Mucosa of stomach (tissue), 1 donor: ENCODE data around the gene SSBP4.

Experiments
- H3K27me3 ChIP-seq: one replicate; pipeline ENCODE4 v1.7.0; 2013; ENCODE audit warnings: mild to moderate bottlenecking, low read length; ENCODE audit not compliant: control insufficient read depth, insufficient read depth
- H3K36me3 ChIP-seq: one replicate; pipeline ENCODE4 v1.7.0; 2013; ENCODE audit warnings: low read length; ENCODE audit not compliant: control insufficient read depth, insufficient read depth
- H3K4me1 ChIP-seq: one replicate; pipeline ENCODE4 v1.7.0; 2013; ENCODE audit warnings: mild to moderate bottlenecking, low read length; ENCODE audit not compliant: control insufficient read depth, insufficient read depth
- H3K4me3 ChIP-seq: one replicate; pipeline ENCODE4 v1.7.0; 2013; ENCODE audit warnings: low read length
- H3K9ac ChIP-seq: one replicate; pipeline ENCODE4 v1.7.0; 2013; ENCODE audit warnings: mild to moderate bottlenecking, low read length, moderate library complexity
- H3K9me3 ChIP-seq: one replicate; pipeline ENCODE4 v1.7.0; 2013; ENCODE audit warnings: mild to moderate bottlenecking, low read length, moderate library complexity; ENCODE audit not compliant: control insufficient read depth
- donor health status: Pancreatic carcinoma.

SSBP4 gene

GRCh38 chr19:18440415-18440877 is 21.2 kb downstream of the SSBP4 start:
- Histone ChIP-seq H3K9me3 (no peaks in the 10 kb centered on the region), H3K4me1 (peaks cover 25% of the 10 kb centered on the region), H3K9ac (no peak overlapping the region), H3K27me3 (peaks cover 5% of the 10 kb centered on the region), H3K4me3 (no peak overlapping the region), H3K36me3 (peaks cover 5% of the 10 kb centered on the region)

GRCh38 chr19:18440936-18441803 is 22.0 kb downstream of the SSBP4 start:
- Histone ChIP-seq H3K36me3 (peaks cover 10% of the 10 kb centered on the region), H3K9me3 (no peaks in the 10 kb centered on the region), H3K9ac (no peak overlapping the region), H3K4me3 (no peak overlapping the region), H3K4me1 (peaks cover 30% of the 10 kb centered on the region), H3K27me3 (peaks cover 5% of the 10 kb centered on the region)

- Histone ChIP-seq H3K4me3 (no peak overlapping the region), H3K9ac (no peak overlapping the region), H3K27me3 (peaks cover 5% of the 10 kb centered on the region), H3K9me3 (no peaks in the 10 kb centered on the region), H3K4me1 (peaks cover 30% of the 10 kb centered on the region), H3K36me3 (peaks cover 10% of the 10 kb centered on the region)
These were observed 22.9 kb downstream of the SSBP4 start for GRCh38 chr19:18441804-18442788.

DNA sequence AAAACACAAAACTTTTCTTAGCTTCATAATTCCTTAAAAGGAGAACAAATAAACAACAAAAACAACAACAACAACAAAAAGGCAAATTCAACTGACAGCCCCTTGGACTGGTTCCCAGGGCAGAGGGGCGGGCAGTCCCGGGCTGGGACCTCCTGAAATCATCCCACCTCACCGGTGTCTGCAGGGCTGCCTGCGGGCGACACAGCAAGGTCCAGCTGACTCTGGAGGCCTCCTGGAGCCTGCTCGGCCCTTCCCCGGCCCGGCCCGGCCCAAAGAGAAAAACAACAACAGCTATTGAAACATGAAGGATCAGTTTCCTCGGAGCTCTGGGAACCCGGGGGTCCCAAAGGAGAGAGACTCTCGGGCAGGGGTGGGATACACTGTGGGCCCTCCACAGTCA is 23.7 kb downstream of the SSBP4 start:
- H3K4me3 ChIP-seq: no peak overlapping the region
- peaks cover 30% of the 10 kb centered on the region for H3K4me1 ChIP-seq

GRCh38 chr19:18443406-18443805 is 24.2 kb downstream of the SSBP4 start:
- Histone ChIP-seq H3K4me1 (peaks cover 26% of the 10 kb centered on the region), H3K9me3 (no peaks in the 10 kb centered on the region), H3K9ac (no peak overlapping the region), H3K4me3 (no peak overlapping the region), H3K36me3 (peaks cover 10% of the 10 kb centered on the region), H3K27me3 (peaks cover 2% of the 10 kb centered on the region)

More for the DNA sequence above, 23.7 kb downstream of the SSBP4 start:
- Histone ChIP-seq H3K9ac (no peak overlapping the region), H3K36me3 (peaks cover 10% of the 10 kb centered on the region), H3K9me3 (no peaks in the 10 kb centered on the region), H3K27me3 (peaks cover 5% of the 10 kb centered on the region)

DNA sequence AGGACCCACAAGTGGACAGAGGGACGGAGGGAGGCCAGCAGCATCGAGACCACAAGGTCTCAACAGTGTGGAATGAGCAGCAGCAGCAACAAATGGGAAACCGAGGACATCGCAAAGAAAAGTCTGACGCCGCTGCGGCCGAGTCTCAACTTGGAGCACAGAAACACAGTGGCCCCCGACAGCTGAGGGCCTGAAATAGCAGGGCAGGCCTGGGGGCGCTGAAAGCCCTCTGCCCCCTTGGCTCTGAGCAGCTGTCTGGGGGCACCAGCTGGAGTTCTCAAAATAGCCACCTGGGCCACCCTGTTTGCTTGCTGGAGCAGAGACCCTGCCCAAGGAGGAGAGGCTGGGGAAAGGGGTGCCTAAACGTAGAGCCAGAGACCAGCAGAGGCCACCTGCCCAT is 24.6 kb downstream of the SSBP4 start:
- H3K4me1 ChIP-seq: peaks cover 24% of the 10 kb centered on the region

DNA sequence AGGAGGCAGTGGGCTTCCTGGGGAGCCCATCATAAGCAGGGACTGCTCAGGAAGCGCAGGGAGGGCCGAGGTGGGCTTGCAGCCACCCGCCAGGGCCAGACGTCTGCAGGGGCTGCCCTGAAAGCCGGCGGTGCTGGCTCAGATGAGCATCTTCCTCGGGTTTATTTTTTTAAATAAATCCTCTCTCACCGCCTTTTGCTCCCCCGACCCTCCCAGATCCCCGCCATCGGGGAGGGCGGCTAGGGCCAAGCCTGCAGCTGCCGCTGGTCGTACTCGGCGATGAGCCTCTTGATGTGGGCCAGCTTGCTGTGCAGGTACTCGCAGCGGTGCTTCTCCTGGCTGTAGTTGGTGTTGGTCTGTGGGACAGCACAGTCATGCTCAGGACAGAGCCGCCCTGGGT is 25.3 kb downstream of the SSBP4 start:
- Histone ChIP-seq H3K4me1 (peaks cover 24% of the 10 kb centered on the region), H3K27me3 (no peaks in the 10 kb centered on the region), H3K9me3 (no peaks in the 10 kb centered on the region), H3K4me3 (no peak overlapping the region), H3K36me3 (peaks cover 10% of the 10 kb centered on the region), H3K9ac (no peak overlapping the region)

More for the DNA sequence above, 24.6 kb downstream of the SSBP4 start:
- Histone ChIP-seq H3K4me3 (no peak overlapping the region), H3K27me3 (no peaks in the 10 kb centered on the region), H3K9ac (no peak overlapping the region), H3K9me3 (no peaks in the 10 kb centered on the region), H3K36me3 (peaks cover 10% of the 10 kb centered on the region)

DNA sequence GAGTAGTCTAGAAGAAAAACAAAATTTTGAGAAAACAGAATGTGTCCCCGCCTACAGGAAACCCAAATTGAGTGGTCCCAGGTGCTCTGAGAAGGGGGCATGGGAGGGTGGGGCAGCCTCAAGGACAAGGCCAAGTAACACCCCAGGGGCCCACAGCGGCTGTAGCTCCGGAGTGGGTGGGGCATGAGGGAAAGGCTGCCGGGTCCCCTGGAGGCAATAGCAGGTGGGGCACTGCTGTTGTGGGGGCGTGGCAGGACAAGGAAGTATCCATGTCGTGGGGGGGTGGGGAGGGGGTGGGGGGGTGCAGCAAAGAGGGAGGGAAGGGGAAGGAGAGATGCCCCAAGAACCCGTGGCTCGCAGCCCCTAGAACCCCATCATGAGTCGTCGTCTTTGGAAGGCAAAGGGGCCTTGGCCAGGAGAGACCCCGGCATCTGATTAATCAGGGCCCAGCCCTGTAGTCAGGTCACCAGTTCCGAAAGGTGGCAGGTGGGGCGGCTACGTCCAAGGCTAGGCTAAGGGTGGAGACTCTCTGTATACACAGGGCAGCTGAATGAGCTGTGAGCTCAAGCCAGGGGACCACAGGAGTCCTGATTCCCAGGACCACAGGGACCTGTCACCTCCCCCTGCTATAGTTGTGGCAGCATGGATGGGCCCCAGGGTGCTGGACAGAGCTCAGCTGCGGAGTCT is 26.2 kb downstream of the SSBP4 start:
- no peak overlapping the region for H3K9ac ChIP-seq
- H3K4me3 ChIP-seq: no peak overlapping the region
- no peaks in the 10 kb centered on the region for H3K9me3 ChIP-seq
- H3K27me3 ChIP-seq: no peaks in the 10 kb centered on the region
- peaks cover 10% of the 10 kb centered on the region for H3K36me3 ChIP-seq
- peaks cover 23% of the 10 kb centered on the region for H3K4me1 ChIP-seq

- Histone ChIP-seq H3K9ac (no peak overlapping the region), H3K36me3 (peaks cover 10% of the 10 kb centered on the region), H3K9me3 (no peaks in the 10 kb centered on the region), H3K4me3 (no peak overlapping the region), H3K27me3 (no peaks in the 10 kb centered on the region), H3K4me1 (peaks cover 25% of the 10 kb centered on the region)
These were observed 27.1 kb downstream of the SSBP4 start for GRCh38 chr19:18446145-18446810.

DNA sequence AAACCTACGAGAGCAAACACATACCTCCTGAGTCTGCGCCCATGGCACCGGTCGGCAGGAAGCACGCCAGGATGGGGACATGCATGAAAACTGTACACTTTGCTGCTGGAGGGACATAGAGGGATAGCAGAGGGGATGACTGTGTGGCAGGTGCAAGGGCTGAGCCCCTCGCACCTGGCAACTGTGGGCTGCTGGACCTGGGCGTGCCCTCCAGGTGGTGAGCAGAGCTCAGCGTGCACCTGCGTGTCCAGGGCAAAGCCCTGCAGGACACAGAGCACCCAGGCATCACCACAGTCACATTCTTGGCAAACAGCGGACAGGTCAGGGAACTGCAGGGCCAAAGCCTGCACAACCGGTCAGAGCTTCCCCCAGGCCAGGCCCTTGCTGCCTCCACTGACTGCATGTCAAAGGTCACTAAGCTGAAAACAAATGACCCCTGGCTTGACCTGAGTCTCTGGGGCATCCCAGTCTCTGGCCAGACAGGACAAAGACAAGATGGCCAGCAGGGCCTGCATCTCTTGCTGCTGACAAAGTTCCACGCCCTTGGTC is 27.7 kb downstream of the SSBP4 start:
- Histone ChIP-seq H3K9ac (no peak overlapping the region), H3K4me1 (peaks cover 28% of the 10 kb centered on the region), H3K4me3 (no peak overlapping the region), H3K9me3 (no peaks in the 10 kb centered on the region), H3K27me3 (no peaks in the 10 kb centered on the region), H3K36me3 (peaks cover 10% of the 10 kb centered on the region)

DNA sequence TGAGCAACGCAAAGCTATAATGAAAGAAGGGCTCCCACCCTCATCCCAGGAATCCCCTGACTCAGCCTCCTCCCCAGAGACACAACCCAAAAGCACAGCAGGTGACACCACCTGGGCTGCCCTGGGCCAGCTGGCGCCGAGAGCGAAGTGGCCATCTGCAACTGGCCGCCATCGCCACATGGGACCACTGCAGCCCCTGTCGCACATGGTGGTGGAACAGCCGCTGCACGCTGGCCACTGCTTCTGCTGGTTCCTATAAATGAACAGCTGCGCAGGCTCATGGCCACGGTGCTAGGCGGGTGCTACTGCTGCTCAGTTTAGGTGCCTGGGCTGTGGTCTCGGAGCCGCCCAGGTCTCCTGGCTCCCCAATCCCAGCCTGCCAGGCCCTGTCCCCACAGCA is 30.4 kb downstream of the SSBP4 start:
- H3K9ac ChIP-seq: no peak overlapping the region
- H3K9me3 ChIP-seq: no peaks in the 10 kb centered on the region
- peaks cover 4% of the 10 kb centered on the region for H3K36me3 ChIP-seq
- peaks cover 14% of the 10 kb centered on the region for H3K4me1 ChIP-seq
- no peaks in the 10 kb centered on the region for H3K27me3 ChIP-seq
- H3K4me3 ChIP-seq: no peak overlapping the region
